OCI-LY7 (cell line): ENCODE data around the gene GPR137B.

Source experiments
- CTCF ChIP-seq: fragments of 200-600 bp; sonication (generic); conservative IDR thresholded peaks from 2 replicates; pipeline ENCODE4 v1.5.1; 2014; ENCODE audit warnings: mild to moderate bottlenecking, antibody characterized with exemption, low read length, moderate library complexity, mixed read lengths
- EZH2phosphoT487 ChIP-seq: fragments of 200-600 bp; sonication (generic); IDR thresholded peaks from 2 replicates; pipeline ENCODE4 v1.6.1; 2018; ENCODE audit warnings: low read depth, borderline replicate concordance, mild to moderate bottlenecking, mixed run types, antibody characterized with exemption, low read length, moderate library complexity, mixed read lengths

GRCh38 chr1:236092899-236093298 is 49.4 kb upstream of the GPR137B start:
- TF ChIP-seq EZH2phosphoT487 = no peak
- TF ChIP-seq CTCF = no peak
